Measurements from ENCODE around the gene FBH1.
A peak's percentile ranks its signal among the peaks of the same experiment; 100 is the strongest.

GRCh38 chr10:5978230-5978489, 88.1 kb downstream of the FBH1 start:
- TF ChIP-seq CTCF (conservative IDR thresholded peaks at IDR 0.05; ENCODE audit: low read depth in 2 of 2) (no peak), EZH2phosphoT487 (IDR thresholded peaks at IDR 0.05; ENCODE audit: unreplicated experiment) (no peak), EZH2 (IDR thresholded peaks at IDR 0.05; ENCODE audit: low read depth, unreplicated experiment) (peak; percentile 3), POLR2AphosphoS5 (IDR thresholded peaks at IDR 0.05; ENCODE audit: low read depth) (no peak)
